Kasumi-1 (cell line): ENCODE data around the gene HSPG2.
"Not testable (repeated sequence)": the region's sequence is repeated elsewhere in the genome, so short reads cannot be mapped to it uniquely, and the experiment has no call there.

Experiments used
- DNase-seq, 2 experiments: peaks; one replicate each; lab custom pipeline; 2025; lab: John Stamatoyannopoulos, UW

The HSPG2 gene

DNA sequence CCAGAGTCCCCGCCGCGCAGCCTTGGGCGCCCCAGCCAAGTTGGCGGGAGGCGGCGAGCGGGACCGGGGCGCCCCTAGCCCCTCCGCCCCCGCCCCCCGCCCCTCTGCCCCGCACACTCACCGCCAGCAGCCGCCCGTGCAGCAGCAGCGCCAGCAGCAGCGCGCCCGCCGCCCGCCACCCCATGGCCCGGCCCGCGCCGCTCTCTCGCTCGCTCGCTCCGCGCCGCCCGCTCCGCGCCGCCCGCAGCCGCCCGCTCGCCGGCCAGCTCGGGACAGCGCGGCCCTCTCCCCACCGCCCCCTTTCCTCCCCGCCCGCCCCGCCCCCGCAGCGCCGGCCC lies at the start of gene HSPG2:
TSS of gene HSPG2 (minus strand) at position 277 of the 338 bp plus-strand sequence. CDS start at position 184, 93 bp downstream.
- DNase-seq, result no peak

DNA sequence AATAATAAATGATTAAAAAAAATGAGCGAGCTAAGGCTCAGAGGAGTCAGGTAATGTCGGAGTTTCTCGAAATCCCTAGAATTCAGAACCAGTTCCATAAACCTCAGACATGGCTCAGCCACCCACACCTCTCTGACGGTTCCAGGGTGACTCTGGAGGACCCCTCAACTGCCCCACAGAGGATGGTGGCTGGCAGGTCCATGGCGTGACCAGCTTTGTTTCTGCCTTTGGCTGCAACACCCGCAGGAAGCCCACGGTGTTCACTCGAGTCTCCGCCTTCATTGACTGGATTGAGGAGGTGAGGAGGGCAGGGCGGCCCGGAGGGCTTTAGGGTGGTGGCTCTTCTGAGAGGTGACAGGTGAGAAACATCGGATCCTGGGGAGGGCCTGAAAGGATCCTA lies 49.3 kb upstream of the HSPG2 start:
- not testable (repeated sequence) for DNase-seq

DNA sequence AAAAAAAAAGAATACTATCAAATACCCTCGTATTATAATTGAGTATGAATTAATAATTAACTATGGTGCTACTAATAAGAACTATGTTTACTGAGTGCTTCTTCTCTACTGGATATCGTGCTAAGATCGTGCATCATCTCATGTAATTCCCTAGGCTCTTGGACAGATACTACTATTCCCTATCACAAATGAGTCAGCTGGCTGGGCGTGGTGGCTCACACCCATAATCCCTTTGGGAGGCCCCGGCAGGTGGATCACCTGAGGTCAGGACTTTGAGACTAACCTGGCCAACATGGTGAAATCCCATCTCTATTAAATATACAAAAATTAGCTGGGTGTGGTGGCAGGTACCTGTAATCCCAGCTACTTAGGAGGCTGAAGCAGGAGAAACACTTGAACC lies 48.8 kb upstream of the HSPG2 start:
- DNase-seq, result not testable (repeated sequence)

DNA sequence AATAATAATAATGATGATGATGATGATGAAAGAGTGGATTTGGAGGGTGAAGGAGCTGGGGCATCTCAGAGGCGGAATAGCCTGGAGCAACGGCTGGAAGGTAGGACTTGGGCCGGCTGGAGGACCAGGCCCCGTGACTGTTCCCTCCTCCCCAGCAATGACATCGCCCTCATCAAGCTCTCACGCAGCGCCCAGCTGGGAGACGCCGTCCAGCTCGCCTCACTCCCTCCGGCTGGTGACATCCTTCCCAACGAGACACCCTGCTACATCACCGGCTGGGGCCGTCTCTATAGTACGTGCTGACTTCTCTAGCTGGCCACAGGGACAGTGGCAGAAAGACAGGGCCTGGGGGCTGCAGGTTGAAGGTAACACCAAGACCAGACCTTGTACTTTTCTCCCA lies 46.4 kb upstream of the HSPG2 start:
- DNase-seq, result not testable (repeated sequence)

DNA sequence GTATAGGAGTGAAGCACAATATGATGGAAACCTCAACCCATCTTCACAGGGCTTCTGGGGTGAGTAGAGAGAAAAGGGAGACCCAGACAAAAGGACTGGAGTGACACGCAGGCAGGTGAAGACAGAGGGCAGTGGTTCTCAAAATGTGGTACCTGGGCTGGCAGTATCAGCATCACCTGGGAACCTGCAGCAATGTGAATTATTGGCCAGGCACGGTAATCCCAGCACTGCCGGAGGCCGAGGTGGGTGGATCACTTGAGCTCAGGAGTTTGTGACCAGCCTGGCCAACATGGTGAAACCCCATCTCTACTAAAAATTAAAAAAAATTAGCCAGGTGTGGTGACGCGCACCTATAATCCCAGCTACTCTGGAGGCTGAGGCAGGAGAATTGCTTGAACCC lies 45.0 kb upstream of the HSPG2 start:
- DNase-seq, result not testable (repeated sequence)

DNA sequence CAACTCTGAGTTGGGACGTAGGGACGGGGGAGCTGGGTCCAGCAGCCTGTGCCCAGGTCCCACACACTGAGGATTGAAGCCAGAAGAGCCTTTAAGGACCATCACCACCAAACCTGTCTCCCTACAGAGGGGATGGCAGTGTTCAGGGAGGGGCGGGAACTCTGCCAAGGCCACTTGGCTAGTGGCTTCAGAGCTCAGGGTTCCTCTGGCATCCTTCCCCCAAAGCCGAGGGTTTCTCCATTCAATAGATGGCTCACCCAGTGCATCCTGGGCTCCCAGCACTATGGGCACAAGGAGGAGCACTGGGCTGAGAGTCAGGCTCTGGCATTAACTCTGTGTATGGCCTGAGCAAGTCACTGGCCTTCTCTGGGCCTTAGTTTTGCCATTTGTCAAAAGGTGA lies 44.1 kb upstream of the HSPG2 start:
- DNase-seq, result not testable (repeated sequence)

DNA sequence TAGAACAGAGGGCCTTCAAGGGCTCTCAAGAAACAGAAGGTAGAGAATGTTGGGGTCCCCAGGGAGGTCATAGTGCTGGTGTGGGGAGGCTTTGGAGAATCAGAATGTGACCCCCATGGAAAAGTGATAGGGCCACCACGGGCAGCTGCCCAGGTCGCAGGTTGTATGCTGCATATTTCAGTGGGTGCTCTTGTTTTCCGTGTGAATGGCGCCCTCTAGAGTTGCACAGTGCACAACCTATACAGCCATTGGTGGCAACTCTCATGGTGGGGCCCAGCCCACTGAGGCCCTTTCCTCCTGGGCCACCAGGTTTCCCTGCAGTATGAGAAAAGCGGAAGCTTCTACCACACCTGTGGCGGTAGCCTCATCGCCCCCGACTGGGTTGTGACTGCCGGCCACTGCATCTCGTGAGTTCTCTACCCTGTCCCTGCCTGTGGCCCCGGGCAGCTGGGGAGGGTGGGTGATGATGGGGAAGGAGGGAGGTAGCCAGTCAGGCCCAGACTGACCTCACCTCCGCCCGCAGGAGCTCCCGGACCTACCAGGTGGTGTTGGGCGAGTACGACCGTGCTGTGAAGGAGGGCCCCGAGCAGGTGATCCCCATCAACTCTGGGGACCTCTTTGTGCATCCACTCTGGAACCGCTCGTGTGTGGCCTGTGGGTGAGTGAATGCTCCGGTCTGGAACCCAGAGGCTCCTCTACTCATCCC lies 43.6 kb upstream of the HSPG2 start:
- peak; percentile 4 to 17 for DNase-seq

DNA sequence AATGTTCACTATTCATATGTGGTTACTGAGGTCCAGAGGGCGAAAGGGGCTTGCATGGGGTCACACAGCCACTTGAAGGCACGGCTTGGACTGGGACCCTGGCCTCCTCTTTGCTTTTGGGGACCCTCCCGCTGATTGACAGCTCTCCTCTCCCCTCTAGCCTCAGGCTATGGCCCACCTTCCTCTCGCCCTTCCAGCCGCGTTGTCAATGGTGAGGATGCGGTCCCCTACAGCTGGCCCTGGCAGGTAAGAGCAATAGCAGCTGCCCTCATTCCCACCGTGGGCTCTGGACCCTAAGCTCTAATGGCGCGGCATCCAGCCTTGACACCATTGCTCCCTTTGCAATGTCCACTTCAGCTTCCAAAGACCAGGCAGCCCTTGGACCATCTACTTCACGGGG lies 41.1 kb upstream of the HSPG2 start:
- DNase-seq, result not testable (repeated sequence)

DNA sequence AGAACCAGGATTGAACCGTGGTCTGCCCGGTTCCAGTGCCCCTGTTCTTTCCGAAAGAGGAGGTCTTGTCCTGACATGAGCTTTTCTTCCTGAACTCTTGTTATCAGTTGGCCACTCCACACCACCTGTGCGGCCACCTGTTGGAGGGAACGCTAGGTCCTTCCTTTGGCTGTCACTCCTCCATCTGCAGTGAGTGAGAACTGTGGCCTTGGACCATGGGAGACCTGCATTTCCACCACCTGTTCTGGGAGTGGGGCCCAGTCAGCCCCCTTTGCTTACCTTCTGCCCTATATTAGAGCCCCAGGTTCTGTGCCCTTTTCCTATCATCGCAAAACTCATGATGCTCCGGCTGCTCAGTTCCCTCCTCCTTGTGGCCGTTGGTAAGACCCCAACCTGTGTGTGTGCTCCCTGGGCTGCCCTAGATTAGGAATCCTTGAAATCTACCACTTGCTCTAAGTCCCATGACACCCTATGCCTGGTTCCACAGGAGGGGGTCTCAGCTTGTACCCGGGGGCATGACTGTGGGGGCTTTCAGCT lies 39.7 kb upstream of the HSPG2 start, which contains the start of gene CELA3B:
TSS of gene CELA3B (plus strand) at position 320 of the 537 bp plus-strand sequence. CDS start at position 338, 18 bp downstream.
- DNase-seq, result not testable (repeated sequence)

DNA sequence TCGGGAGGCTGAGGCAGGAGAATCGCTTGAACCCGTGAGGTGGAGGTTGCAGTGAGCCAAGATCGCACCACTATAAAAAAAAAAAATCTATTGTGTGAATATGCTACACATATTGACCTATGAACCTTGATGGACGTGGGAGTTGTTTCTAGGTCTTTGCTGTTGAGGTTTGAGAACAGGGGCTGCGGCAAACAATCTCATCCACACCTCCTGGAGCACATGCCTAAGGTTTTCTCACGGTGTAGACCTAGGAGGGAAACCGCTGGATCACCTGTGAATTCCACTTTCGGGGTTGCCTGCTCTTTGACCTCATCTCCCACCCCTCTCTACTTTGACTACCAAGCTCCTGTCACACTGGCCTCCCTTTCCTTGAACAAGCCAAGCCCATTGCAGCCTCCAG lies 38.2 kb upstream of the HSPG2 start:
- not testable (repeated sequence) for DNase-seq

DNA sequence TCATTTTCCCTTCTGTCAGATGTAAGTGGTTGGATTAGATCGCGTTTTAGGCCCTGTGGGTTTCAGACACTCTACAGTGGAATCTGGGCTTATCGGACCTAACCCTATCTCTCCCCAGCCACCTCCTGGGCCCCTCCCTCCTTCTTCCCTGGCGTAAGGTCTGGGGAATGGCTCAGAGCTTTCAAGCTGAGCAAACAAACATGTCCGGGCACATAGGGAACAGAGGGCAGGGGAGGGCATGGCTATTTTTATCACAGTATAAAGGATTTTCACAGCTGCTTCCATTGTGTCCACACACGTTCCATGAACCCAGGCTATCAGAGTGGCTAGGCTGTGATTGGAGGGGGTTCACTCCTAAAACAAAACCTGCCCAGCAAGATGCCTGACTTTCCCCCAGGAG lies 37.6 kb upstream of the HSPG2 start:
- DNase-seq, result not testable (repeated sequence)

DNA sequence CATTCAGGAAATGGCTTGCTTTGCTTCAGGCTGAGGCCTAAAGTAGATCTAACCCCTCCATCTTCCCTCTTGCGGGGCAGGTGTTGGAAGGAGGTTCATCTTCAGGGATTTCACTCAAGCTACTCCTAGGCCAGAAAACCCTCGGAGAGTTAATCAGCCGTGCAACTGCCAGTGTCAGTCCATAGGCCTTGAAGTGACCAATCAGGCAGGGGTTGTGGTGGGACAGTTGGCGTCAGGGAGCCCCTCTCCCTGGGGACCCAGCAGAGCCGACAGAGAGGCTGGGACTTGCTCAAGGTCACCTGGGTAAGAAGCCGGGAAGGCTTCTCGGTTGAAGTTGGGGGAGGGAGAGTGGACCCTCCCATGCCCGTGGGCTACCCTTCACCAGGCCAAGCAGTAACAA lies 36.8 kb upstream of the HSPG2 start:
- DNase-seq, result not testable (repeated sequence)

DNA sequence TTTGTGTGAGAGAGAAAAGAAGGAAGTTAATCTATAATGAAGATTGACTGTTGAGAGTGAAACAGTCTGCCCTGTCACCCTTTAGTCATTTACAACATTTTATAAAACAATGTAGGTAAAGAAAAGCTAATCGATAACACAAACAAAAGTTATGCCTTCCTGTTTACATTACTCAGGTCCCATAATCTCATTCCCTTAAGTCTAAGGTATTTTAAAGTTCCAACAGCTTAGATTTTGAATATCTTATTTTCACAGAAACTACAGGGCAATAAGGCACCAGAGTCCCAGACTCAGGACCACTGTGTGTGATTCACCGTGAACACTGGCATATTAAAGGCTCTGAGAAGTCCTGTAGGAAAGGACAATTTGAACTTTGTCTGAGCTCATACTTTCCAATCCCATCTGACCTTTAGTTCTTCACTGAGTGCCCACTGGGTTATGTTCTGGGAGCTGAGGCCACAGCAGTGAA lies 35.9 kb upstream of the HSPG2 start:
- not testable (repeated sequence) for DNase-seq

DNA sequence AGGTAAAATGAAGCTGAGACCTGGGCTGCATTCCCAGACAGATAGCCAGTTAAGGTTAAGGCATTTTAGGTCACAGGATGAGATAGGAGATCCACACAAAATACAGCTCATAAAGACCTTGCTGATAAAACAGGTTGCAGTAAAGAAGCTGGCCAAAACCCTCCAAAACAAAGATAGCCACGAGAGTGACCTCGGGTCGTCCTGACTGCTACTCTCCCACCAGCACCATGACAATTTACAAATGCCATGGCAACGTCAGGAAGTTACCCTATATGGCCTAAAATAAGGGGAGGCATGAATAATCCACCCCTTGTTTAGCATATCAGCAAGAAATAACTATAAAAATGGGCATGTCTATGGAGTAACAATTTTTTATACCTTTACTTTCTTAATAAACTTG lies 33.4 kb upstream of the HSPG2 start:
- DNase-seq, result not testable (repeated sequence)

DNA sequence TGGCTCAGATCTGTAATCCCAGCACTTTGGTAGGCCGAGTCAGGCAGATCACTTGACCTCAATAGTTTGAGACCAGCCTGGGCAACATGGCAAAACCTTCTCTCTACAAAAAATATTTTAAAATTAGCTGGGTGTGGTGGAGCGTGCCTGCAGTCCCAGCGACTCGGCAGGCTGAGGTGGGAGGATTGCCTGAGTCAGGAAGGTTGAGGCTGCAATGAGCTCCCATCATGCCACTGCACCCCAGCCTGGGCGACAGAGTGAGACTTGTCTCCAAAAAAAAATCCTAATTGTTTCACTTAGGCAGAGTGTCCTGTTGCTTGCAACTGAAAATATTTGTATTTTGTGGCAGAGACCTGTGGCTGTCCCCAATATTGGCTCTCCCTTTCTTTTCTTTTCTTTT lies 32.0 kb upstream of the HSPG2 start:
- not testable (repeated sequence) for DNase-seq

DNA sequence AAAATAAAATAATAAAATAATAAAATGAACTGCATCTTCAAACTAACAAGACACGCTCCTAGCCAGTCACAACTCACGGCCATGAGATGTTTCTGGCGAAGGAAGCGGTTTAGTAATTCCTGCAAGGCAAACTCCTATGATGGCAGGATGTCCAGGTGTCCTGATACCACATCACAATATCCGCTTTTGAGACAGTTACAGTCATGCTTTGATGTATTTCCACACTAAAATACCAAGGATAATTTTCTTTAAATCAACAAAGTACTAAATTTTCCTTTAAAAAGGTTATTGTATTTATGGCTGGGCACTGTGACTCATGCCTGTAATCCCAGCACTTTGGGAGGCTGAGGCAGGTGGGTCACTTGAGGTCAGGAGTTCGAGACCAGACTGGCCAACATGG lies 30.1 kb upstream of the HSPG2 start:
- not testable (repeated sequence) for DNase-seq

DNA sequence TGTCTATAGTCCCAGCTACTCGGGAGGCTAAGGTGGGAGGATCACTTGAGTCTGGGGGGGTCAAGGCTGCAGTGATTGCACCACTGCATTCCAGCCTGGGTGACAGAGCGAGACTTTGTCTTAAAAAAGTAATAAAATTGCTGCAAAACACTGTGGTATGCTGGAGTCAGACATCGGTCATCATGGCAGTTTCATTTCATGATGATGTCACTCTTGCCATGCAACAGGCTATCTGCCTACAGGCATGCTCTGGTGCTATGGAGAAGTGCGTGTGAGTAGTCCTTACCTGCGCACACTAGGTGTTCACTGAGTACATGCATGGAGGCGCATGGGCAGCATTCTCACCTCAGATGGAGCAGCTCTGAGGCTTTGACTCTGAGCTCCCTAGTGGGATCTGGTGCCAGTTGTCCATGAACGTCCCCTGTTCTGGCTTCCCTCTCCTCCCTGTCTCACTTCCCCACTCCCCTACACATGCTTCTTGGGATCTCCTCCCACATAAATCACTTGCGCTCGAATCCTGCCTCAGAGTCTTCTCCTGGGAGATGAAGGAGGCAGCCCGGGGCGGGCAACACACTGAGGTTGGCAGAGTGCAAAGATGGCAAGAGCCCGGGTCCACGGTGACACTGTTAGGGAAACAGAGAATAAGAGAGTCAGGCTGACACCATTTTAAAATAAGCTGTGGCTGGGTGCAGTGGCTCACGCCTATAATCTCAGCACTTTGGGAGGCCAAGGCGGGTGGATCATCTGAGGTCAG lies 29.3 kb upstream of the HSPG2 start:
- DNase-seq, result no peak

DNA sequence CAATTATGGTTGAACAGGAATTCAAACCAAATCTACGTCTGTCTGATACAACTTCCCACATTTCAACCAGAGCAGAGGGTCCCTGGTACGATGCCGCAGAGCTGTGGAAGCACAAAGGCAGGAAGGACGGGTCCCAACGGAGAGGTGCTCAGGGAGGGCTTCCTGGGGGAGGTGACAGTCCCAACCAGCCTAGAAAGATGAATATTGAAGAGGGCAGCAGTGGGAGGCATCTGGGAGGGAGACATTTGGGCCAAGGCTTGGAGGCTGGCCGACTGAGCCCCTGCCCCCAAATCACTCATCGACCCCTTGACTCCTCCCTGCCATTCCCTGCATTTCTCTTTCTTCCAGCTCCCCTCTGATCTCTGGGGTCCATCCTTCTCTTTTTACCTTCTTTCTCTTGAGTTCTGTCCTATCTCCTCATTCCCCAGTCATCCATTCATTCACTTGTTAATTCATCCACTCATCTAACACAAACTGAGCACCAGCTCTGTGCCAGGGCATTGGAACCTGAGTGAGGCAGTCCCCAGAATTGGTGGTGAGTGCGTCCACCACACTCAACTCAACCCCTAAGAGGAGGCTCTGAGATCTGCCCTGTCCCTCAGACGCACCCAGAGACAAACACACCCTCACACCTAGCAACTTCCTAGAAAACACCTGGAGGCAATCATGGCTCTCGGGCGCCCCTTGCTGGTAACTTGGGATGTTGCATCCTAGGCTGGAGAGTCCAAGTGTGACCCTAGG lies 26.5 kb upstream of the HSPG2 start:
- peak; percentile 72 to 87 for DNase-seq

DNA sequence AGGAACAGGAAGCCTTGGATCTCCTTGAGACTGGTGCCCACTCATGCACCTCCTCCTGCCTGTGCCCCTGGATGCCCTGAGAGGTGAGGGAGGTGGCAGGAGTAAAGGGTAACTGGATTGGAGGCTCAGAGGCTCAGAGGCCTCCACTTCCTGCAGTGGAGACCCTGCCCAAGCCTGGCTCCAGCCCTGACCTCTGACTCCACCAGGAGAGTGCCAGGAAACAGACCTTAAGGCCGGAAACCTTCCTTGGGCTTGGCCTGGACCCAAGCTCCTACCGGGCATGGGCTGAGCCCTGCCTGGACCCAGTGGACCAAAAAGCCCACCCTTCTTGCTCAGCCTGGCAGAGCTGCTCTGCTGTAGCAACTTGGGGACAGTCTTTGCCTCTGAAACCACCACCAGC lies 24.7 kb upstream of the HSPG2 start:
- no peak for DNase-seq

DNA sequence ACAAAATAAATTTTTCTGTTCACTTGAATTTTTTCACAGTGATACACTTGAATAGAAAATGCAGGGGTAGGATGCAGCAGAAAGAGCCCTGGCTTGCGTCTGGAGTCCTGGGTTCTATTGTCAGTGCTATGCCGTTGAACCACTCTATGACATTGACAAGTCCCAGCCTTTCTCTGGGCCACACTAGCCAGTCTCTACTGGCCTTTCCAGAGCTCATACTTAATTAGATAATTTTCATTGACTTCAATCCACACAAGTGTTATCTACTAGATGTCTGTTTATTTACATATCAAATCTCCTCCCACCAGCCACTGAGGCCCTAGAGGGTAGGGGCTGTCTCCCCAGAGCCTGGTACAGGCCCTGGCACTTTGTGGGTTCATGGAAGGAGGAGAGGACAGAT lies 24.2 kb upstream of the HSPG2 start:
- no peak for DNase-seq

DNA sequence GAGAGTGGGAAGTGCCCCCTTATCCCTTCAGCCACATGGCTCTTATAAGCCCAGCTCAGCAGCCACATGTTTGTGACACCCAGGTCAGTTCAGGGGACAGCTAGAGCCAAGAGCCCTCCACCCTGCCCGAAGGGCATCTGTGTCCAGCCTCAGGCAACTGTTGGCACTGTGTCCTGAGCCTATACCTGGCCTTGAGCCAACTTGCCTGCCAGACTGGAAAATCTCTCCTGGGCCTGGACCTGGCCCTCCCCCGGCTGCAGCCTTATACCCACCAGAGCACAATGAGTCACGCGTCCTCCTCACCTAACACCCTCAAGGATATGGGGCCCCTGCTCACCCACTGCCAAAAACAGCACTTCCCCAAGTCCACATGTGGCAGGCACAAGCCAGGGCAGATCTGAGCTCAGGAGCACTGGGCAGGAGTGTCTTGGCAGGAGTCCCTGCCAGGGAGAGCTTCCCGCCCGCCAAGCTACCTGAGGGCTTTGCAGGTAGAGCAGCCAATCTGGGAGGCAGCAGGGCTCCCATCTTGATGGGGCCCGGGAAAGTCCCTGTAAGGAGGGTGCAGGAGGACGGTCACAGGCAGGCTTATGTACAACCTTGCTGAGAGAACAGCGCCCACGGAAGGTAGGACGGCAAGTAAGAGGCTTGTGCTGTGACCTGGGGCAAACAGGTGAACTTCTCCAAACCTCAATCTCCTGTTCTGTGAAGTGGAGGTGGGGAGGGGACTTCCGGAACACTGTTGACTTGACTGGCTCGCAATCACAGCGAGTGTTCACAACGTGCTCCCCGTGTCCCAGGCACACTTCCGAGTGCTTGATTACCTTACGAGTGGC lies 19.8 kb upstream of the HSPG2 start:
- peak; percentile 30 to 41 for DNase-seq
